Activated CD8-positive, alpha-beta T cell treated with anti-CD3 and anti-CD28 coated beads, Interleukin-2, amount 10 ng/mL, durations not matched to agents 7 days and 5 days (primary cell): Measurements from ENCODE around the gene JAGN1. TPM values are rescaled to one million over a fixed set of nuclear protein-coding genes. Genes with fewer than 3 reads are reported as not detected.
"Not testable (repeated sequence)": the region's sequence is repeated elsewhere in the genome, so short reads cannot be mapped to it uniquely, and the experiment has no call there.

ENCODE experiments used
- ATAC-seq: fragments of 150-1000 bp; cut with Tn5 transposase; one replicate; pipeline ENCODE4 v1.10.0; 2021; ENCODE audit warnings: moderate library complexity
- CTCF ChIA-PET: fragments of 350-600 bp; sonication (Branson Sonifier 250); formaldehyde crosslinking; loops from one replicate; lab custom pipeline; 2021; ENCODE audit warnings: antibody characterized with exemption; lab: Charles Lee
- POLR2A ChIA-PET: fragments of 350-600 bp; sonication (Branson Sonifier 250); formaldehyde crosslinking; loops from one replicate; lab custom pipeline; 2021; ENCODE audit warnings: antibody characterized with exemption; lab: Charles Lee
- DNase-seq: peaks from one replicate; pipeline ENCODE4 v3.0.0-alpha.2; 2020
- H3K27ac Mint-ChIP-seq: one replicate; pipeline ENCODE4 v1.8.0; 2021; ENCODE audit warnings: mild to moderate bottlenecking, mixed read lengths
- H3K27me3 Mint-ChIP-seq: one replicate; pipeline ENCODE4 v1.8.0; 2021; ENCODE audit warnings: low read depth, mixed read lengths
- H3K36me3 Mint-ChIP-seq: one replicate; pipeline ENCODE4 v1.8.0; 2021; ENCODE audit warnings: low read depth, mixed read lengths
- H3K4me1 Mint-ChIP-seq: one replicate; pipeline ENCODE4 v1.8.0; 2021; ENCODE audit warnings: low read depth, mixed read lengths
- H3K4me3 Mint-ChIP-seq: one replicate; pipeline ENCODE4 v1.8.0; 2021; ENCODE audit warnings: mild to moderate bottlenecking, mixed read lengths
- H3K9me3 Mint-ChIP-seq: one replicate; pipeline ENCODE4 v1.8.0; 2022; ENCODE audit warnings: mixed read lengths; ENCODE audit not compliant: insufficient read depth
- total RNA-seq, 2 experiments: library from RNA; stranded (reverse); gene quantifications; one replicate each; pipeline ENCODE4 v1.2.3, GENCODE V29; 2021

The JAGN1 gene
- total RNA-seq, 2 experiments from 2014 or later: 30.2 to 31.0 TPM

- DNase-seq, POLR2A ChIA-PET, ATAC-seq, H3K27ac Mint-ChIP-seq, CTCF ChIA-PET, H3K27me3 Mint-ChIP-seq, H3K9me3 Mint-ChIP-seq, H3K4me3 Mint-ChIP-seq: not testable (repeated sequence)
- H3K4me1 Mint-ChIP-seq: peaks cover 11% of the 10 kb centered on the region
- H3K36me3 Mint-ChIP-seq: peaks cover 25% of the 10 kb centered on the region
Measured at GRCh38 chr3:9939906-9940305, 49.5 kb downstream of the JAGN1 start.

DNA sequence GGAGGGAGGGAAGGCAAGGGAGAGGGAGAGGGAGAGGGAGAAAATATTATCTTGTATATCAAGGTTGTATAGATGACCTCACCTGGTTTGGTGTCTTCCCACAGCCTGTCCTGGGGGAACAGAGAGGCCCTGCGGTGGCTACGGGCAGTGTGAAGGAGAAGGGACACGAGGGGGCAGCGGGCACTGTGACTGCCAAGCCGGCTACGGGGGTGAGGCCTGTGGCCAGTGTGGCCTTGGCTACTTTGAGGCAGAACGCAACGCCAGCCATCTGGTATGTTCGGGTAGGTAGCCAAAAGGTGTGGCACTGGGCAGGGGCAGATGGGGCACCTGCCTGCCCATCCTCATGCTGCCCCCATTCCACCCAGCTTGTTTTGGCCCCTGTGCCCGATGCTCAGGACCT is 50.3 kb downstream of the JAGN1 start:
- Mint-ChIP-seq H3K27ac (no peak overlapping the region), H3K9me3 (no peaks in the 10 kb centered on the region), H3K36me3 (peaks cover 17% of the 10 kb centered on the region), H3K4me1 (peaks cover 2% of the 10 kb centered on the region), H3K27me3 (no peaks in the 10 kb centered on the region), H3K4me3 (no peak overlapping the region)
- CTCF ChIA-PET: no interaction called here
- no peak for DNase-seq
- POLR2A ChIA-PET: no interaction called here
- no peak for ATAC-seq

DNA sequence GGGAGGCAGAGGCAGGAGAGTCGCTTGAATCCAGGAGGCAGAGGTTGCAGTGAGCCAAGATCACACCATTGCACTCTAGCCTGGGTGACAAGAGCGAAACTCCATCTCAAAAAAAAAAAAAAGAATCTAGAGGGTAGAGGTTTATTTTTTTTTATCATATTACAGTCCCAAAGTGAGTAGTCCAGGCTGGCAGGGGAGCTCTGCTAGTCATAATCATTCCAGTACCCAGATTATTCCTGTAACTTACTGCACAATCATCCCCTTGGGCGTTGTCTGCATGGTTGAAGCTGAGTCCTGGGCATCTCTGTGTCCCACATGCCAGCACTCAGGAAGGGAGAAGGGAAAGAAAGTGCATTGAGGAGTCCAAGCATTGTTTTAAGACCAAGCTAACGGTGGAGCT is 51.8 kb downstream of the JAGN1 start:
- POLR2A ChIA-PET: interaction anchor here (0.6 to 1.4 kb wide), 3 partner anchors 12 to 276 kb away, joined by 3 read pairs; no protein-coding TSS in a partner anchor
- peaks cover 3% of the 10 kb centered on the region for H3K4me1 Mint-ChIP-seq
- ATAC-seq (no peak), DNase-seq (no peak)
- no peaks in the 10 kb centered on the region for H3K9me3 Mint-ChIP-seq
- H3K4me3 Mint-ChIP-seq: no peak overlapping the region
- no peak overlapping the region for H3K27ac Mint-ChIP-seq
- CTCF ChIA-PET: interaction anchor here (0.7 to 2.1 kb wide), 3 partner anchors 9 to 11 kb away, joined by 3 to 15 read pairs (median 3); partner anchors contain the start of genes CRELD1 and PRRT3
- peaks cover 14% of the 10 kb centered on the region for H3K36me3 Mint-ChIP-seq
- H3K27me3 Mint-ChIP-seq: no peaks in the 10 kb centered on the region

DNA sequence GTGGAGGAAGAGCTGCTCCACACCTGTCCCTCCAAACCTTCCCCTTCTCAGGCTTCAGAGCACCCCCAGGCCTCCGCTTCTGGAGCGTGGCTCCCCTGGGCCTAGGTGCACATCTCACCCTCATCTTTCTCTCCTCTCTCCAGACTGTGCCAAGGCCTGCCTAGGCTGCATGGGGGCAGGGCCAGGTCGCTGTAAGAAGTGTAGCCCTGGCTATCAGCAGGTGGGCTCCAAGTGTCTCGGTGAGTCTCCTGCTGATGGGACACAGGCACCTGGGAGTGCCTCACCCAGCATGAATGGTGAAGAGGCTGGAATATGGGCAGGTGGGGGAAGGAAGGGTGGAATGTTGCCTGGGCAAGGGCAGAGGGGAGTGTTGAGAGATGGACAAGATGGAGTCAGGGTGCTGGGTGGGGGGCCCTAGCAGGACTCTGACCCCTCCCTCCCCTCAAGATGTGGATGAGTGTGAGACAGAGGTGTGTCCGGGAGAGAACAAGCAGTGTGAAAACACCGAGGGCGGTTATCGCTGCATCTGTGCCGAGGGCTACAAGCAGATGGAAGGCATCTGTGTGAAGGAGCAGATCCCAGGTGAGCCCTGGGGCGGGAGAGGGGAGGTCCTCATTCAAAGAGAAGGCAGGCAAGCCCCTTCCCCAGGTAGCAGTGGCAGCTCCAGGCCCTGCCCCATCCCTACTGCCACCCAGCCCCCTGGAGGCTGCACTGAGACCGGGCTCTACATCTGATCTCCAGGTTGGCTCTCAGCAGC is 52.7 kb downstream of the JAGN1 start:
- ChIA-PET CTCF (interaction anchor here (2.1 kb wide), 1 partner anchor 10 kb away, joined by 15 read pairs; the partner anchor contains the start of gene CRELD1), POLR2A (interaction anchor here (0.6 to 1.4 kb wide), 2 partner anchors 53 to 556 kb away, joined by 3 read pairs; no protein-coding TSS in a partner anchor)
- no peak overlapping the region for H3K4me3 Mint-ChIP-seq
- DNase-seq: no peak
- peaks cover 15% of the 10 kb centered on the region for H3K36me3 Mint-ChIP-seq
- no peaks in the 10 kb centered on the region for H3K9me3 Mint-ChIP-seq
- H3K4me1 Mint-ChIP-seq: peaks cover 3% of the 10 kb centered on the region
- ATAC-seq: no peak
- no peak overlapping the region for H3K27ac Mint-ChIP-seq
- no peaks in the 10 kb centered on the region for H3K27me3 Mint-ChIP-seq

Other genes starting within 250 kb of the JAGN1 start
- gene MTMR14, start 241.1 kb upstream of the JAGN1 start, total RNA-seq: 10 to 100 TPM; 45.7 TPM
- gene CPNE9, start 186.8 kb upstream of the JAGN1 start, total RNA-seq: not detected
- gene BRPF1, start 158.9 kb upstream of the JAGN1 start, total RNA-seq: 10 to 100 TPM; 54.7 to 57.4 TPM
- gene OGG1, start 140.7 kb upstream of the JAGN1 start, total RNA-seq: 10 to 100 TPM; 36.9 to 37.7 TPM
- 10 to 100 TPM; 33.5 to 35.7 TPM for gene CAMK1, start 120.7 kb upstream of the JAGN1 start, total RNA-seq
- gene TADA3, start 98.1 kb upstream of the JAGN1 start, total RNA-seq: 10 to 100 TPM; 83.2 to 85.6 TPM
- 100 to 1,000 TPM; 317 to 321 TPM for gene ARPC4, start 97.5 kb upstream of the JAGN1 start, total RNA-seq
- 10 to 100 TPM; 53.7 to 55.2 TPM for gene TTLL3, start 80.3 kb upstream of the JAGN1 start, total RNA-seq
- gene RPUSD3, start 46.6 kb upstream of the JAGN1 start, total RNA-seq: 10 to 100 TPM; 48.4 to 49.7 TPM
- not detected for gene CIDEC, start 10.4 kb upstream of the JAGN1 start, total RNA-seq
- 1 to 10 TPM; 1.3 to 1.8 TPM for gene IL17RE, start 12.2 kb downstream of the JAGN1 start, total RNA-seq
- gene IL17RC, start 26.5 kb downstream of the JAGN1 start, total RNA-seq: under 1 TPM; 0.42 to 0.55 TPM
- 10 to 100 TPM; 10.1 to 10.9 TPM for gene CRELD1, start 43.2 kb downstream of the JAGN1 start, total RNA-seq
- 1 to 10 TPM; 5.5 to 6.9 TPM for gene PRRT3, start 61.8 kb downstream of the JAGN1 start, total RNA-seq
- gene EMC3, start 96.2 kb downstream of the JAGN1 start, total RNA-seq: 10 to 100 TPM; 49.0 to 53.4 TPM
- 10 to 100 TPM; 66.9 to 71.5 TPM for gene FANCD2, start 135.8 kb downstream of the JAGN1 start, total RNA-seq
- gene FANCD2OS, start 217.6 kb downstream of the JAGN1 start, total RNA-seq: not detected
- 100 to 1,000 TPM; 113 to 120 TPM for gene BRK1, start 225.1 kb downstream of the JAGN1 start, total RNA-seq